Smooth muscle cell (in vitro differentiated cells): ENCODE measurements around the gene GABRG3. TPM values are rescaled to one million over a fixed set of nuclear protein-coding genes. Genes with fewer than 3 reads are reported as not detected.

Source experiments
- DNase-seq: peaks from one replicate; lab custom pipeline; 2025; ENCODE audit not compliant: unreplicated experiment; lab: John Stamatoyannopoulos, UW
- H2AFZ ChIP-seq: fragments of 200-600 bp; sonication (generic); 2 replicates; pipeline ENCODE4 v1.6.0; 2016; ENCODE audit warnings: antibody characterized with exemption, low read depth, mild to moderate bottlenecking
- H3F3A ChIP-seq: fragments of 200-600 bp; sonication (generic); 2 replicates; pipeline ENCODE4 v1.6.0; 2017; ENCODE audit warnings: antibody characterized with exemption, low read depth
- H3K27ac ChIP-seq: fragments of 200-600 bp; sonication (generic); 2 replicates; pipeline ENCODE4 v1.5.1; 2016; ENCODE audit warnings: low read depth, mild to moderate bottlenecking
- H3K27me3 ChIP-seq: fragments of 200-600 bp; sonication (generic); 2 replicates; pipeline ENCODE4 v1.6.1; 2016; ENCODE audit warnings: low read depth, mild to moderate bottlenecking
- H3K36me3 ChIP-seq: fragments of 200-600 bp; sonication (generic); 2 replicates; pipeline ENCODE4 v1.5.1; 2016; ENCODE audit warnings: low read depth
- H3K4me1 ChIP-seq: fragments of 200-600 bp; sonication (generic); 2 replicates; pipeline ENCODE4 v1.5.1; 2016; ENCODE audit warnings: low read depth
- H3K4me2 ChIP-seq: fragments of 200-600 bp; sonication (generic); 2 replicates; pipeline ENCODE4 v1.6.0; 2016; ENCODE audit warnings: mild to moderate bottlenecking
- H3K4me3 ChIP-seq: fragments of 200-600 bp; sonication (generic); 2 replicates; pipeline ENCODE4 v1.5.1; 2016; ENCODE audit warnings: mild to moderate bottlenecking
- H3K79me2 ChIP-seq: fragments of 200-600 bp; sonication (generic); 2 replicates; pipeline ENCODE4 v1.6.0; 2016; ENCODE audit warnings: low read depth, mild to moderate bottlenecking
- H3K9ac ChIP-seq: fragments of 200-600 bp; sonication (generic); 2 replicates; pipeline ENCODE4 v1.6.0; 2016; ENCODE audit warnings: low read depth
- H3K9me3 ChIP-seq: fragments of 200-600 bp; sonication (generic); replicated peaks from 2 replicates; pipeline ENCODE4 v1.5.1; 2016; ENCODE audit warnings: low read depth
- H4K20me1 ChIP-seq: fragments of 200-600 bp; sonication (generic); 2 replicates; pipeline ENCODE4 v1.6.0; 2016; ENCODE audit warnings: low read depth
- CTCF ChIP-seq: fragments of 200-600 bp; sonication (generic); IDR thresholded peaks from 2 replicates; pipeline ENCODE4 v1.5.1; 2017; ENCODE audit warnings: borderline replicate concordance, mild to moderate bottlenecking, antibody characterized with exemption; ENCODE audit not compliant: insufficient read depth, poor library complexity, severe bottlenecking
- WGBS: methylation state at CpG from one replicate; pipeline ENCODE4 v1.1.7; 2016; ENCODE audit warnings: low lambda C conversion rate; 5-methylcytosine and 5-hydroxymethylcytosine counted together
- polyA plus RNA-seq: library from polyadenylated mRNA; unstranded; fragments of >200 nt; fragmentation: Nextera tagmentation; extraction: Ambion mirVana; gene quantifications from 2 replicates; pipeline ENCODE4 v1.2.1, GENCODE V29; 2016
- total RNA-seq: library from RNA; depleted of rRNA; stranded (reverse); fragments of >200 nt; gene quantifications from 2 replicates; pipeline ENCODE4 v1.2.3, GENCODE V29; 2014

Gene GABRG3
- total and polyA plus RNA-seq, 2 experiments from 2014 or later = under 0.01 TPM; not detected in 1

- Histone ChIP-seq H3K4me3 (no peak overlapping the region), H3K4me2 (peak overlapping the region; percentile 1), H3K36me3 (no peaks in the 10 kb centered on the region), H2AFZ (no peak overlapping the region), H3K4me1 (no peaks in the 10 kb centered on the region), H4K20me1 (no peaks in the 10 kb centered on the region), H3K79me2 (no peaks in the 10 kb centered on the region), H3K9ac (no peak overlapping the region), H3K9me3 (no peaks in the 10 kb centered on the region), H3K27me3 (no peaks in the 10 kb centered on the region), H3F3A (no peaks in the 10 kb centered on the region), H3K27ac (peak overlapping the region; percentile 31)
- no peak for TF ChIP-seq CTCF
- 24% methylated on average over 4 of the region's 4 CpGs for WGBS
- no peak for DNase-seq
Measured at GRCh38 chr15:27222479-27222878, 251.5 kb downstream of the GABRG3 start.

DNA sequence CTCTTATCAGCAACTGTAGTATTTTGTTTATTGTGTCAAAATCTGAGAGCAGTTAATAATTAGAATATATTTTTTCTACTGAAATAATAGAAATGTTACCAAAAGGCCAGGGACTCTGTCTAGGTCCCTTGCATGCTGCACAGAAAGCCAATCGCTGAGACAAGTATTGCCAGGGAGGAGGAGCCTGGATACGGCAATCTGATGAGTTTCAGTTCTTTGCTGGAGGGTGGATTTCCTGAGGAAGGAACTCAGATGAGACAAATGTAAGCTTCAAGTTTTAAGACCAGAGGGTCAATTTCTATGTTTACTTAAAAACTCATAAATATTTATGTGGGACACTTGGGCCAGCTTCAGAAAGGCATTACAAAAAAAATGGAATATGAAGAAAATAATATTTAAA lies 252.2 kb downstream of the GABRG3 start:
- Histone ChIP-seq H3F3A (no peaks in the 10 kb centered on the region), H3K27me3 (no peaks in the 10 kb centered on the region), H4K20me1 (no peaks in the 10 kb centered on the region), H3K36me3 (no peaks in the 10 kb centered on the region), H3K4me2 (peak overlapping the region; percentile 1), H3K79me2 (no peaks in the 10 kb centered on the region), H3K4me1 (no peaks in the 10 kb centered on the region), H3K9me3 (no peaks in the 10 kb centered on the region), H3K27ac (peak overlapping the region; percentile 31), H2AFZ (no peak overlapping the region), H3K4me3 (no peak overlapping the region), H3K9ac (no peak overlapping the region)
- WGBS = 67% methylated on average over 2 of the region's 2 CpGs
- no peak for TF ChIP-seq CTCF
- no peak for DNase-seq

DNA sequence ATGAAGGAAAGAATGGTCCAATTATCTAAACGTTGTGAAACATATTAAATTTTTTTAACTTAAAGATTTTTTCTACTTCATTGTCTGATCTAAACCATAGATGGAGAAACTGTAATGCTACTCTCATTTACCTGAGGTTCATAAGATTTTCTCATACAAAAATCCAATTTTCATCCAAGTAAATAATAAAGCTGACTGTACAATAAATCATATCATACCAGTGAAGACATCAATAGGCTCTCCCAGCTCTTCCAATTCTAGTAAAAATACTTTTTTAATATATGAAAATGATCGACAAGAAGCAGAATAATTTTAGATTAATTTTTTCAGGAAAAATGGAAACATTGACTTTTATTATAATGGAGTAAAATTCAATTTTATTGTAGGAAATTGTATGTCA lies 260.8 kb downstream of the GABRG3 start:
- no peaks in the 10 kb centered on the region for H4K20me1 ChIP-seq
- no peaks in the 10 kb centered on the region for H3K4me1 ChIP-seq
- no peaks in the 10 kb centered on the region for H3K9me3 ChIP-seq
- H3K27ac ChIP-seq = no peak overlapping the region
- no peak overlapping the region for H2AFZ ChIP-seq
- no peak overlapping the region for H3K4me2 ChIP-seq
- WGBS = 86% methylated on average over 2 of the region's 2 CpGs
- no peaks in the 10 kb centered on the region for H3K27me3 ChIP-seq
- TF ChIP-seq CTCF = no peak
- H3K36me3 ChIP-seq = no peaks in the 10 kb centered on the region
- DNase-seq = no peak
- H3K4me3 ChIP-seq = no peak overlapping the region
- H3F3A ChIP-seq = no peaks in the 10 kb centered on the region
- no peak overlapping the region for H3K9ac ChIP-seq
- H3K79me2 ChIP-seq = no peaks in the 10 kb centered on the region

DNA sequence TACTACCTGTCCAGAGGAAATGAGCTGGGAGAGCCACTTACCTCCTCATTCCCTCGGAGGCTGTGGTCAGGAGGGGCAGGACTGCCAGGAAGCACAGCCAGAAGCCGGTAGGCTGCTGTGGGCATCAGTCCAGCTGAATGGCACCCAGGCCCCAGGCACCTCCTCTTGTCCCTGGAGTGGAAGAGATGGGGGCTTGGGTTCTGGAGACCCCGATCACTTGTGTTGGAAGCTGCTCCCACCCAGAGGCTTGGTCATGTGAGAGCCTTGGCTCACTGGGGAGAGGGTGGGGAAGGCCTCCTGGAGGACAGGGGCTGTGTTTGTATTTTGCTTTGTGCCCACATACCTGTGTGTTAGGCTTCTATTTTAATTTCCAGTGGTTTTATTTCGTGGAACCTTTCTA lies 261.9 kb downstream of the GABRG3 start:
- 90% methylated on average over 4 of the region's 4 CpGs for WGBS
- Histone ChIP-seq H3K4me1 (no peaks in the 10 kb centered on the region), H3K36me3 (no peaks in the 10 kb centered on the region), H3K4me2 (no peak overlapping the region), H3K27me3 (no peaks in the 10 kb centered on the region), H3K9ac (no peak overlapping the region), H3F3A (no peaks in the 10 kb centered on the region), H3K27ac (no peak overlapping the region), H4K20me1 (no peaks in the 10 kb centered on the region), H3K79me2 (no peaks in the 10 kb centered on the region), H3K4me3 (no peak overlapping the region), H2AFZ (no peak overlapping the region), H3K9me3 (no peaks in the 10 kb centered on the region)
- no peak for DNase-seq
- TF ChIP-seq CTCF = no peak
